ENCODE measurements around the gene PEX12.
"Not testable (repeated sequence)": the region's sequence is repeated elsewhere in the genome, so short reads cannot be mapped to it uniquely, and the experiment has no call there.

Gene PEX12

DNA sequence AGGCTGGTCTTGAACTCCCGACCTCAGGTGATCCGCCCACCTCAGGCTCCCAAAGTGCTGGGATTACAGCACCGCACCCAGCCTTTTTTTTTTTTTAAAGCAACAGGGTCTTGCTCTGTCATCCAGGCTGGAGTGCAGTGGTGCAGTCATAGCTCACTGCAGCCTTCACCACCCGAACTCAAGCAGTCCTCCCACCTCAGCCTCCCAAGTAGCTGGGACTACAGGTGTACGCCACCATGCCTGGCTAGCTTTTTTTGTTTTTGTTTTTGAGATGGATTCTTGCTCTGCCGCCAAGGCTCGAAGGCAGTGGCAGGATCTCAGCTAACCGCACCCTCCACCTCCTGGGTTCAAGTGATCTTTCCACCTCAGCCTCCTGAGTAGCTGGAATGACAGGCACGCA is 43.0 kb downstream of the PEX12 start:
- DNase-seq (ENCODE audit: low read depth) = not testable (repeated sequence)

GRCh38 chr17:35534576-35535093 is 43.7 kb downstream of the PEX12 start:
- no peak for DNase-seq (ENCODE audit: low read depth)

DNA sequence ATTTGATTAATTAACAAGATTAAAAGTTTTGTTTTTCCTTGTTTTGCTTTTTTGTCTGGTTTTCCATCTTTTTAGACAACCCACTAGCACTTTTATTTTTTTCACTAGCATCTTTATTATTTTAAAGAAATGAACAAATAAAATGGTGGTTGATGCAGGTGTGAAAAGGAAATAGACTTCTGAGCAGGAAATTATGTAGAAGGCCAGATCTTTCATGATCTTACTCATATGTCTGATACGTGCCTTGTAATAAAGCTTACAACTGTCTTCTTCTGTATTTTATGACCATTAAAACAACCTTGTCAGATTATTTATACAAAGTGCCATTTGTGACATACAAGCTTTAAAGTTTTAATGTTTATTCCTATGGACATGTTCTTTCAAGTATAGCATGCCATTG is 47.2 kb downstream of the PEX12 start:
- DNase-seq (ENCODE audit: low read depth) = no peak

GRCh38 chr17:35529866-35530265 is 48.5 kb downstream of the PEX12 start:
- no peak for DNase-seq (ENCODE audit: low read depth)

- not testable (repeated sequence) for DNase-seq (ENCODE audit: low read depth)
Observed at GRCh38 chr17:35529326-35529725, 49.0 kb downstream of the PEX12 start.

Data from stimulated activated CD8-positive, alpha-beta memory T cell treated with anti-CD3 and anti-CD28 coated beads, Interleukin-15, amount 100 ng/mL, for 1 hour (primary cell).